Parathyroid adenoma (tissue), 2 donors: ENCODE measurements around the gene TAAR6.

Source experiments
- H2AFZ ChIP-seq: fragments of 300-600 bp; sonication (generic); one replicate; pipeline ENCODE4 v1.7.0; 2017; ENCODE audit warnings: antibody characterized with exemption, mild to moderate bottlenecking
- H3K27ac ChIP-seq: fragments of 300-600 bp; sonication (generic); one replicate; pipeline ENCODE4 v1.7.0; 2017
- H3K27me3 ChIP-seq: fragments of 300-600 bp; sonication (generic); one replicate; pipeline ENCODE4 v1.7.0; 2017; ENCODE audit warnings: low read length; ENCODE audit not compliant: control insufficient read depth, insufficient read depth
- H3K36me3 ChIP-seq: fragments of 300-600 bp; sonication (generic); one replicate; pipeline ENCODE4 v1.7.0; 2017; ENCODE audit warnings: low read length; ENCODE audit not compliant: control insufficient read depth, insufficient read depth
- H3K4me1 ChIP-seq: fragments of 300-600 bp; sonication (generic); one replicate; pipeline ENCODE4 v1.7.0; 2017; ENCODE audit warnings: control low read depth
- H3K4me2 ChIP-seq: fragments of 300-600 bp; sonication (generic); one replicate; pipeline ENCODE4 v1.7.0; 2017; ENCODE audit warnings: low read length
- H3K4me3 ChIP-seq: fragments of 300-600 bp; sonication (generic); one replicate; pipeline ENCODE4 v1.7.0; 2017; ENCODE audit warnings: low read depth, low read length
- H3K79me2 ChIP-seq: fragments of 300-600 bp; sonication (generic); one replicate; pipeline ENCODE4 v1.7.0; 2017; ENCODE audit warnings: control low read depth
- H3K9ac ChIP-seq: fragments of 300-600 bp; sonication (generic); one replicate; pipeline ENCODE4 v1.7.0; 2017; ENCODE audit warnings: mild to moderate bottlenecking
- H3K9me3 ChIP-seq: fragments of 300-600 bp; sonication (generic); one replicate; pipeline ENCODE4 v1.7.0; 2017; ENCODE audit warnings: low read length; ENCODE audit not compliant: control insufficient read depth
- CTCF ChIP-seq: fragments of 300-600 bp; sonication (generic); IDR thresholded peaks from one replicate; pipeline ENCODE4 v1.7.0; 2017; ENCODE audit warnings: antibody characterized with exemption, mild to moderate bottlenecking
- donor health status: primary hyperparathyroidism.

TAAR6 gene

GRCh38 chr6:132611616-132612015, 41.5 kb downstream of the TAAR6 start:
- H3K4me2 ChIP-seq: no peak overlapping the region
- no peaks in the 10 kb centered on the region for H3K79me2 ChIP-seq
- no peak for TF ChIP-seq CTCF

GRCh38 chr6:132612449-132613108, 42.5 kb downstream of the TAAR6 start:
- Histone ChIP-seq H3K9ac (no peak overlapping the region), H3K36me3 (no peaks in the 10 kb centered on the region), H3K4me3 (no peak overlapping the region), H3K27me3 (no peaks in the 10 kb centered on the region), H3K79me2 (no peaks in the 10 kb centered on the region), H3K4me2 (no peak overlapping the region), H2AFZ (no peak overlapping the region), H3K4me1 (no peaks in the 10 kb centered on the region), H3K27ac (no peak overlapping the region), H3K9me3 (no peaks in the 10 kb centered on the region)
- no peak for TF ChIP-seq CTCF

More at GRCh38 chr6:132611616-132612015, 41.5 kb downstream of the TAAR6 start:
- no peak overlapping the region for H2AFZ ChIP-seq
- H3K4me1 ChIP-seq: no peaks in the 10 kb centered on the region
- no peaks in the 10 kb centered on the region for H3K36me3 ChIP-seq
- H3K9me3 ChIP-seq: no peaks in the 10 kb centered on the region
- H3K27ac ChIP-seq: no peak overlapping the region
- no peaks in the 10 kb centered on the region for H3K27me3 ChIP-seq
- H3K4me3 ChIP-seq: no peak overlapping the region
- H3K9ac ChIP-seq: no peak overlapping the region

GRCh38 chr6:132614554-132614953, 44.4 kb downstream of the TAAR6 start:
- Histone ChIP-seq H3K27ac (no peak overlapping the region), H3K4me3 (no peak overlapping the region)

GRCh38 chr6:132616677-132617076, 46.6 kb downstream of the TAAR6 start:
- no peak overlapping the region for H2AFZ ChIP-seq
- no peak overlapping the region for H3K4me3 ChIP-seq
- H3K27ac ChIP-seq: no peak overlapping the region
- H3K79me2 ChIP-seq: no peaks in the 10 kb centered on the region
- no peak overlapping the region for H3K4me2 ChIP-seq
- TF ChIP-seq CTCF: no peak
- no peaks in the 10 kb centered on the region for H3K4me1 ChIP-seq
- H3K36me3 ChIP-seq: no peaks in the 10 kb centered on the region
- no peak overlapping the region for H3K9ac ChIP-seq
- H3K9me3 ChIP-seq: no peaks in the 10 kb centered on the region
- H3K27me3 ChIP-seq: no peaks in the 10 kb centered on the region

More at GRCh38 chr6:132614554-132614953, 44.4 kb downstream of the TAAR6 start:
- Histone ChIP-seq H2AFZ (no peak overlapping the region), H3K27me3 (no peaks in the 10 kb centered on the region), H3K4me2 (no peak overlapping the region), H3K36me3 (no peaks in the 10 kb centered on the region), H3K9me3 (no peaks in the 10 kb centered on the region), H3K9ac (no peak overlapping the region), H3K79me2 (no peaks in the 10 kb centered on the region), H3K4me1 (no peaks in the 10 kb centered on the region)
- TF ChIP-seq CTCF: no peak
